Upper lobe of left lung (tissue), 6 donors: ENCODE measurements around the gene TRA2B. TPM values are rescaled to one million over a fixed set of nuclear protein-coding genes. Genes with fewer than 3 reads are reported as not detected.

Experiments
- ATAC-seq, 2 donors: fragments of 200-7000 bp; cut with Tn5 transposase; one replicate each; pipeline ENCODE4 v1.9.1; 2022; ENCODE audit warnings: mild to moderate bottlenecking in 2 of 2, moderate library complexity in 2 of 2; ENCODE audit not compliant: low FRiP score in 2 of 2
- DNase-seq, 2 donors: peaks; one replicate each; pipeline ENCODE4 v3.0.0-alpha.2; 2019 to 2020
- H3K27ac ChIP-seq, 4 donors: fragments of 200-600 bp; sonication (generic); one replicate each; pipeline ENCODE4 v1.5.1; 2016 to 2019
- H3K27me3 ChIP-seq, 4 donors: fragments of 200-600 bp; sonication (generic); one replicate each; pipeline ENCODE4 v1.5.1; 2017 to 2019
- H3K36me3 ChIP-seq, 4 donors: fragments of 200-600 bp; sonication (generic); one replicate each; pipeline ENCODE4 v1.5.1; 2016 to 2019
- H3K4me1 ChIP-seq, 4 donors: fragments of 200-600 bp; sonication (generic); one replicate each; pipeline ENCODE4 v1.5.1; 2018 to 2019
- H3K4me3 ChIP-seq, 4 donors: fragments of 200-600 bp; sonication (generic); one replicate each; pipeline ENCODE4 v1.5.1; 2017 to 2019; ENCODE audit warnings: mild to moderate bottlenecking in 2 of 4, moderate library complexity in 1 of 4
- H3K9me3 ChIP-seq, 4 donors: fragments of 200-600 bp; sonication (generic); one replicate each; pipeline ENCODE4 v1.5.1; 2018 to 2019
- EP300 ChIP-seq, 4 donors: sonication (generic); formaldehyde crosslinking; IDR thresholded peaks; one replicate each; pipeline ENCODE4 v1.5.1; 2017; ENCODE audit warnings: antibody characterized with exemption in 4 of 4, control low read depth in 2 of 4
- POLR2A ChIP-seq, 4 donors: fragments of 450-650 bp; IDR thresholded peaks; one replicate each; pipeline ENCODE4 v1.5.1; 2016 to 2017; ENCODE audit warnings: antibody characterized with exemption in 4 of 4, mild to moderate bottlenecking in 2 of 4
- POLR2AphosphoS5 ChIP-seq, 2 donors: sonication (generic); formaldehyde crosslinking; IDR thresholded peaks; one replicate each; pipeline ENCODE4 v1.5.1; 2017; ENCODE audit warnings: antibody characterized with exemption in 2 of 2
- WGBS, 2 donors: methylation state at CpG; one replicate each; pipeline ENCODE4 v1.1.5; 2017 to 2018; 5-methylcytosine and 5-hydroxymethylcytosine counted together
- total RNA-seq, 6 donors: library from RNA; depleted of rRNA in 4 of 6; stranded (reverse); fragments of >200 nt in 4 of 6; gene quantifications; one replicate each; pipeline versions ENCODE4 v1.1.0 to v1.2.1, GENCODE V29; 2016 to 2021
- TF ChIP-seq, protein P1 (sequence below), 6 experiments: fragments of 450-650 bp in 4 of 6; fragments of 200-600 bp in 2 of 6; sonication (generic) in 2 of 6; IDR thresholded peaks; one replicate each; pipeline ENCODE4 v1.5.1; 2016 to 2019; ENCODE audit warnings: antibody characterized with exemption in 6 of 6
- donor health status: DM: no; HTN: no; CAD: no; lungs with moderate emphysema.
- donor health status: DM: no; HTN: yes; CAD: no; lungs with severe emphysema.

TRA2B gene
- total RNA-seq, 6 donors from 2014 or later, result 90.9 to 336 (median 124) TPM

- no peak overlapping the region for H3K4me3 ChIP-seq
- H3K9me3 ChIP-seq, result no peaks in the 10 kb centered on the region
- TF ChIP-seq EP300 (IDR thresholded peaks at IDR 0.05) (no peak), POLR2A (IDR thresholded peaks at IDR 0.05) (no peak), POLR2AphosphoS5 (IDR thresholded peaks at IDR 0.05) (no peak)
- TF ChIP-seq, protein P1, sequence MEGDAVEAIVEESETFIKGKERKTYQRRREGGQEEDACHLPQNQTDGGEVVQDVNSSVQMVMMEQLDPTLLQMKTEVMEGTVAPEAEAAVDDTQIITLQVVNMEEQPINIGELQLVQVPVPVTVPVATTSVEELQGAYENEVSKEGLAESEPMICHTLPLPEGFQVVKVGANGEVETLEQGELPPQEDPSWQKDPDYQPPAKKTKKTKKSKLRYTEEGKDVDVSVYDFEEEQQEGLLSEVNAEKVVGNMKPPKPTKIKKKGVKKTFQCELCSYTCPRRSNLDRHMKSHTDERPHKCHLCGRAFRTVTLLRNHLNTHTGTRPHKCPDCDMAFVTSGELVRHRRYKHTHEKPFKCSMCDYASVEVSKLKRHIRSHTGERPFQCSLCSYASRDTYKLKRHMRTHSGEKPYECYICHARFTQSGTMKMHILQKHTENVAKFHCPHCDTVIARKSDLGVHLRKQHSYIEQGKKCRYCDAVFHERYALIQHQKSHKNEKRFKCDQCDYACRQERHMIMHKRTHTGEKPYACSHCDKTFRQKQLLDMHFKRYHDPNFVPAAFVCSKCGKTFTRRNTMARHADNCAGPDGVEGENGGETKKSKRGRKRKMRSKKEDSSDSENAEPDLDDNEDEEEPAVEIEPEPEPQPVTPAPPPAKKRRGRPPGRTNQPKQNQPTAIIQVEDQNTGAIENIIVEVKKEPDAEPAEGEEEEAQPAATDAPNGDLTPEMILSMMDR (IDR thresholded peaks at IDR 0.05), result no peak
- ATAC-seq (no peak), DNase-seq (no peak)
- no peaks in the 10 kb centered on the region for H3K27me3 ChIP-seq
- peaks cover 4 to 15% (median 6%) of the 10 kb centered on the region in 4 donors for H3K4me1 ChIP-seq
- no peaks in the 10 kb centered on the region for H3K36me3 ChIP-seq
- H3K27ac ChIP-seq, result no peak overlapping the region
- 63 to 72% methylated on average over 3 of the region's 3 CpGs for WGBS, 2 donors
These were observed 44.8 kb upstream of the TRA2B start for GRCh38 chr3:185982632-185983031.

DNA sequence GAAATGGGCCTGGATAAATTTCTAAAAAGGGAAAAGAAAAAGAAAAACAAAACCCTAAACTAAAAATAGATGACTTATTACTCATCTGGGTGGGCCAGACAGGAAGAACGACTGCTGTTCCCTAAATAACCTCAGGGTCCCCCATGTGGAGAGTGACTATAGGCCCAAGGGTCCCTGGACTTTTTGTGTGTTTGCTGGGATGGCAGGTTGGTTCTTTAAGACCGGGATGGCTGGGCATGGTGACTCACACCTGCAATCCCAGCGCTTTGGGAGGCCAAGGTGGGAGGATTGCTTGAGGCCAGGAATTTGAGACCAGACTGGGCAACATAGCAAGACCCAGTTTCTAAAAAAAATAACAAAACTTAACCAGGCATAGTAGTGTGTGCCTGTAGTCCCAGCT lies 43.8 kb upstream of the TRA2B start:
- TF ChIP-seq EP300 (IDR thresholded peaks at IDR 0.05), result no peak
- TF ChIP-seq, protein P1 (IDR thresholded peaks at IDR 0.05), result no peak
- no peak for TF ChIP-seq POLR2A (IDR thresholded peaks at IDR 0.05)
- TF ChIP-seq POLR2AphosphoS5 (IDR thresholded peaks at IDR 0.05), result no peak
- H3K9me3 ChIP-seq, result no peaks in the 10 kb centered on the region
- 60 to 70% methylated on average over 3 of the region's 3 CpGs for WGBS, 2 donors
- ATAC-seq (no peak), DNase-seq (no peak)
- H3K4me3 ChIP-seq, result no peak overlapping the region
- no peaks in the 10 kb centered on the region for H3K36me3 ChIP-seq
- no peaks in the 10 kb centered on the region for H3K27me3 ChIP-seq
- no peak overlapping the region for H3K27ac ChIP-seq
- H3K4me1 ChIP-seq, result peaks cover 4 to 15% (median 6%) of the 10 kb centered on the region in 4 donors

DNA sequence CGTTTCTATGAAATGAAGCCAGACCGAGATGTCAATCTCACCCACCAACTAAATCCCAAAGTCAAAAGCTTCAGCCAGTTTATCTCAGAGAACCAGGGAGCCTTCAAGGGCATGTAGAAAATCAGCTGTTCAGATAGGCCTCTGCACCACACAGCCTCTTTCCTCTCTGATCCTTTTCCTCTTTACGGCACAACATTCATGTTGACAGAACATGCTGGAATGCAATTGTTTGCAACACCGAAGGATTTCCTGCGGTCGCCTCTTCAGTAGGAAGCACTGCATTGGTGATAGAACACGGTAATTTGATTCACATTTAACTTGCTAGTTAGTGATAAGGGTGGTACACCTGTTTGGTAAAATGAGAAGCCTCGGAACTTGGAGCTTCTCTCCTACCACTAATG lies 41.9 kb upstream of the TRA2B start:
- DNase-seq (no peak), ATAC-seq (no peak)
- no peaks in the 10 kb centered on the region for H3K9me3 ChIP-seq
- WGBS, 2 donors, result 62 to 74% methylated on average over 8 of the region's 8 CpGs
- H3K4me3 ChIP-seq, result no peak overlapping the region
- H3K27me3 ChIP-seq, result no peaks in the 10 kb centered on the region
- H3K36me3 ChIP-seq, result no peaks in the 10 kb centered on the region
- peaks cover 4 to 15% (median 6%) of the 10 kb centered on the region in 4 donors for H3K4me1 ChIP-seq
- no peak overlapping the region for H3K27ac ChIP-seq
- TF ChIP-seq, protein P1 (IDR thresholded peaks at IDR 0.05), result no peak
- no peak for TF ChIP-seq POLR2AphosphoS5 (IDR thresholded peaks at IDR 0.05)
- TF ChIP-seq POLR2A (IDR thresholded peaks at IDR 0.05), result no peak
- no peak for TF ChIP-seq EP300 (IDR thresholded peaks at IDR 0.05)

- 78% methylated on average over 5 of the region's 5 CpGs for WGBS, 2 donors
- Histone ChIP-seq H3K27me3 (no peaks in the 10 kb centered on the region), H3K9me3 (no peaks in the 10 kb centered on the region), H3K36me3 (no peaks in the 10 kb centered on the region), H3K27ac (no peak overlapping the region), H3K4me3 (no peak overlapping the region), H3K4me1 (peaks cover 0 to 3% (median 0%) of the 10 kb centered on the region in 4 donors)
- TF ChIP-seq EP300 (IDR thresholded peaks at IDR 0.05), result no peak
- TF ChIP-seq, protein P1 (IDR thresholded peaks at IDR 0.05), result no peak
- no peak for TF ChIP-seq POLR2AphosphoS5 (IDR thresholded peaks at IDR 0.05)
- no peak for TF ChIP-seq POLR2A (IDR thresholded peaks at IDR 0.05)
- no peak for DNase-seq
- ATAC-seq, result no peak
These were observed 40.7 kb upstream of the TRA2B start for GRCh38 chr3:185978516-185978915.

DNA sequence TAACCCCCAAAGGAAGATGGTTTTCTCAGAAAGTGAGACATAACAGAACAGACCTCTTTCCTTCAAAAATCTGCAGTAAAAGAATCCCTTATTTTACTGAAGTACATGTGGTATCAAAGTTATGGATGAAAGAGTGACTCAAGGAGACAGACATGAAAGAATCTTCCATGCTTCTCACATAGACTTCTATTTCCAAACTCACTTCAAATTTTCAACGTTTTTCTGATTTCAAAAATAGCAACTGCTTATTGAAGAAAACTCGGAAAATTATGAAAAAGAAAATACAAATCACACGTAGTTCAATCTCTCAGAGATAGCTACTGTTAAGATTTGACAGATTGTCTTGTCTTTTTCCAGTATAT lies 39.8 kb upstream of the TRA2B start:
- DNase-seq, result no peak
- H3K36me3 ChIP-seq, result no peaks in the 10 kb centered on the region
- no peaks in the 10 kb centered on the region for H3K27me3 ChIP-seq
- H3K4me3 ChIP-seq, result no peak overlapping the region
- TF ChIP-seq POLR2AphosphoS5 (IDR thresholded peaks at IDR 0.05), result no peak
- no peak for TF ChIP-seq POLR2A (IDR thresholded peaks at IDR 0.05)
- TF ChIP-seq EP300 (IDR thresholded peaks at IDR 0.05), result no peak
- TF ChIP-seq, protein P1 (IDR thresholded peaks at IDR 0.05), result no peak
- no peak overlapping the region for H3K27ac ChIP-seq
- 37 to 47% methylated on average over 3 of the region's 3 CpGs for WGBS, 2 donors
- no peaks in the 10 kb centered on the region for H3K9me3 ChIP-seq
- ATAC-seq, result no peak
- H3K4me1 ChIP-seq, result no peaks in the 10 kb centered on the region
